ENCODE results near the gene AGBL2. TPM values are rescaled to one million over a fixed set of nuclear protein-coding genes. Genes with fewer than 3 reads are reported as not detected.
A peak's percentile ranks its signal among the peaks of the same experiment; 100 is the strongest.
"Not testable (repeated sequence)": the region's sequence is repeated elsewhere in the genome, so short reads cannot be mapped to it uniquely, and the experiment has no call there.

AGBL2 gene
- total RNA-seq, 5 donors from 2014 or later (not counting 1 experiment from before 2014, with no cell fraction given), result 6.0 to 10.4 (median 8.8) TPM

GRCh38 chr11:47711225-47711624 is 3.9 kb downstream of the AGBL2 start:
- Histone ChIP-seq H3K27me3 (replicated peaks in 1 of 2; ENCODE audit: control insufficient read depth in 2 of 2, extremely low read depth in 1 of 2, insufficient read depth in 2 of 2, low read length in 1 of 2) (no peaks in the 10 kb centered on the region), H3K9me3 (no peaks in the 10 kb centered on the region), H3K27ac (ENCODE audit: low read length) (no peak overlapping the region), H3K4me1 (ENCODE audit: control insufficient read depth in 1 of 2, extremely low read depth in 1 of 2, insufficient read depth in 2 of 2, low read length in 2 of 2) (peaks cover 7 to 10% of the 10 kb centered on the region in 2 experiments), H3K4me3 (ENCODE audit: control insufficient read depth in 1 of 2, extremely low read depth in 1 of 2, low read length in 1 of 2) (no peak overlapping the region), H3K36me3 (ENCODE audit: control insufficient read depth in 2 of 2, extremely low read depth in 1 of 2, insufficient read depth in 1 of 2, low read length in 1 of 2) (peaks cover 0 to 1% of the 10 kb centered on the region in 2 donors)
- ChIA-PET CTCF (interaction anchor here in 1 of 2 donors (0.6 kb wide), 1 partner anchor 10 kb away, joined by 4 read pairs; no protein-coding TSS in a partner anchor), POLR2A (interaction anchor here (0.6 to 0.9 kb wide), 3 partner anchors 11 to 42 kb away, joined by 3 to 10 read pairs (median 4); no protein-coding TSS in a partner anchor)
- no peaks in the 10 kb centered on the region for H3K27me3 Mint-ChIP-seq
- DNase-seq (no peak), ATAC-seq (replicated peaks in 1 of 4) (no peak)
- H3K4me1 Mint-ChIP-seq, result peaks cover 19 to 21% (median 21%) of the 10 kb centered on the region in 3 donors
- 96% methylated on average over 3 of the region's 5 CpGs for WGBS (ENCODE audit: insufficient coverage)
- H3K27ac Mint-ChIP-seq, result no peak overlapping the region
- peaks cover 15% of the 10 kb centered on the region for H3K36me3 Mint-ChIP-seq
- H3K9me3 Mint-ChIP-seq, result peaks cover 0 to 7% (median 0%) of the 10 kb centered on the region in 3 donors
- no peak overlapping the region for H3K4me3 Mint-ChIP-seq

GRCh38 chr11:47707275-47707786 is 7.8 kb downstream of the AGBL2 start:
- 100% methylated on average over 1 of the region's 5 CpGs for WGBS (ENCODE audit: insufficient coverage)
- H3K36me3 ChIP-seq (ENCODE audit: control insufficient read depth in 2 of 2, extremely low read depth in 1 of 2, insufficient read depth in 1 of 2, low read length in 1 of 2); ATAC-seq (replicated peaks in 1 of 4); H3K9me3 Mint-ChIP-seq; H3K27me3 Mint-ChIP-seq; H3K4me1 Mint-ChIP-seq; H3K27ac ChIP-seq (ENCODE audit: low read length); H3K27me3 ChIP-seq (replicated peaks in 1 of 2; ENCODE audit: control insufficient read depth in 2 of 2, extremely low read depth in 1 of 2, insufficient read depth in 2 of 2, low read length in 1 of 2); H3K9me3 ChIP-seq; H3K27ac Mint-ChIP-seq; H3K4me1 ChIP-seq (ENCODE audit: control insufficient read depth in 1 of 2, extremely low read depth in 1 of 2, insufficient read depth in 2 of 2, low read length in 2 of 2); H3K4me3 ChIP-seq (ENCODE audit: control insufficient read depth in 1 of 2, extremely low read depth in 1 of 2, low read length in 1 of 2); CTCF ChIA-PET; H3K4me3 Mint-ChIP-seq; DNase-seq: not testable (repeated sequence)
- H3K36me3 Mint-ChIP-seq, result peaks cover 17% of the 10 kb centered on the region
- POLR2A ChIA-PET, result interaction anchor here in 1 of 2 donors (0.7 kb wide), 1 partner anchor 19 kb away, joined by 6 read pairs; no protein-coding TSS in a partner anchor

DNA sequence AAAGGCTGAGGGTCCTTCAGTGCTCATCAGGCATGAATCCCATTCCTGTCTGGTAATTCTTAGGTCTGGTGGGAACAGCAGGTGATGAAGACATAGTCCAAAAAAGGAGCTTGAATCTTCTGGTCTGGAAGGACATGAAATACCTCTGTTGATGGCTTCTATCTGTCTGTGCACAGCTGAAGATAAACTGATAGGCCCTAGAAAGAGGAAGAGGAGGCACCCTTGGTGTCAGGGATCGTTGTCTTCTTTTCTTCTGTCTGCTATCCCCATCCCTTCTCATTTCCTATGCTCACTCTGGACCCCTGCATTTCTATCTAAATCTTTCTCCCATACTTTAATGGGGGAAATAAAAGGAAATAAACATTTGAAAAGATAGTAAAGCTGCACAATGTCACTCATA is 9.4 kb downstream of the AGBL2 start:
- no peak for DNase-seq
- ChIA-PET POLR2A (interaction anchor here in 1 of 2 donors (0.6 to 0.7 kb wide), 2 partner anchors 146 to 1796 kb away, joined by 4 to 10 read pairs; no protein-coding TSS in a partner anchor), CTCF (interaction anchor here in 1 of 2 donors (0.7 kb wide), 1 partner anchor 1582 kb away, joined by 5 read pairs; no protein-coding TSS in a partner anchor)

DNA sequence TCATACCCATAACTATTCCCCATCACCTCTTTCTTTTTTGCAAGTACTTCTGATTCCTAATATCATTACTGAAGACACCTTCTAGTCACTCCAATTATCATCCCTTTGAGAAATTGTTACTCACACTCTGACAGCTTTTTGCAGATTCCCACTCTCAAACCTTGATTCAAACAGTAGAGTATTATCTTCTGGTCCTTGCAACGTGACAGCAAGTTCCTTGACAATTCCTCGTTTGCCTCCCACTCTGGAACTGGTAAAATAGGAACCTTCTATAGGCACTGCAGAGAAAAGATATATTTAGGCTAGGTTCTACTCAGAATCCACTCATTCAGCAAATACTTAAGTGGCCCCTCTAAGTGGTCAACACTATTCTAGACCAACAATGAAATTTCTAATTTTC is 23.2 kb downstream of the AGBL2 start:
- H3K4me1 ChIP-seq (ENCODE audit: control insufficient read depth in 1 of 2, extremely low read depth in 1 of 2, insufficient read depth in 2 of 2, low read length in 2 of 2), result no peaks in the 10 kb centered on the region
- no peaks in the 10 kb centered on the region for H3K9me3 Mint-ChIP-seq
- no CpG with 5 or more reads among the region's 2 CpGs for WGBS (ENCODE audit: insufficient coverage)
- POLR2A ChIA-PET, result interaction anchor here in 1 of 2 donors (0.6 kb wide), 1 partner anchor 36 kb away, joined by 15 read pairs; no protein-coding TSS in a partner anchor
- no peaks in the 10 kb centered on the region for H3K9me3 ChIP-seq
- DNase-seq (no peak), ATAC-seq (replicated peaks in 1 of 4) (no peak)
- H3K36me3 Mint-ChIP-seq, result no peaks in the 10 kb centered on the region
- H3K36me3 ChIP-seq (ENCODE audit: control insufficient read depth in 2 of 2, extremely low read depth in 1 of 2, insufficient read depth in 1 of 2, low read length in 1 of 2), result no peaks in the 10 kb centered on the region
- peak overlapping the region in 1 of 2 donors; percentile 33 for H3K27ac Mint-ChIP-seq
- no peaks in the 10 kb centered on the region for H3K27me3 Mint-ChIP-seq
- H3K4me1 Mint-ChIP-seq, result peaks cover 6 to 8% (median 7%) of the 10 kb centered on the region in 3 donors
- CTCF ChIA-PET, result no interaction called here
- no peaks in the 10 kb centered on the region for H3K27me3 ChIP-seq (replicated peaks in 1 of 2; ENCODE audit: control insufficient read depth in 2 of 2, extremely low read depth in 1 of 2, insufficient read depth in 2 of 2, low read length in 1 of 2)
- no peak overlapping the region for H3K4me3 ChIP-seq (ENCODE audit: control insufficient read depth in 1 of 2, extremely low read depth in 1 of 2, low read length in 1 of 2)
- no peak overlapping the region for H3K27ac ChIP-seq (ENCODE audit: low read length)
- no peak overlapping the region for H3K4me3 Mint-ChIP-seq

More for the DNA sequence above, 9.4 kb downstream of the AGBL2 start:
- H3K27ac ChIP-seq (ENCODE audit: low read length), result no peak overlapping the region
- ATAC-seq (replicated peaks in 1 of 4), result no peak
- no peak overlapping the region for H3K27ac Mint-ChIP-seq
- no CpG with 5 or more reads among the region's 1 CpG for WGBS (ENCODE audit: insufficient coverage)
- no peaks in the 10 kb centered on the region for H3K36me3 ChIP-seq (ENCODE audit: control insufficient read depth in 2 of 2, extremely low read depth in 1 of 2, insufficient read depth in 1 of 2, low read length in 1 of 2)
- no peaks in the 10 kb centered on the region for H3K4me1 ChIP-seq (ENCODE audit: control insufficient read depth in 1 of 2, extremely low read depth in 1 of 2, insufficient read depth in 2 of 2, low read length in 2 of 2)
- H3K9me3 Mint-ChIP-seq, result peaks cover 0 to 7% (median 0%) of the 10 kb centered on the region in 3 donors
- no peaks in the 10 kb centered on the region for H3K9me3 ChIP-seq
- H3K4me3 ChIP-seq (ENCODE audit: control insufficient read depth in 1 of 2, extremely low read depth in 1 of 2, low read length in 1 of 2), result no peak overlapping the region
- H3K36me3 Mint-ChIP-seq, result peaks cover 19% of the 10 kb centered on the region
- no peaks in the 10 kb centered on the region for H3K27me3 ChIP-seq (replicated peaks in 1 of 2; ENCODE audit: control insufficient read depth in 2 of 2, extremely low read depth in 1 of 2, insufficient read depth in 2 of 2, low read length in 1 of 2)
- H3K4me3 Mint-ChIP-seq, result no peak overlapping the region
- H3K4me1 Mint-ChIP-seq, result peaks cover 0 to 3% (median 0%) of the 10 kb centered on the region in 3 donors
- H3K27me3 Mint-ChIP-seq, result no peaks in the 10 kb centered on the region

GRCh38 chr11:47689480-47689879 is 25.7 kb downstream of the AGBL2 start:
- Histone ChIP-seq H3K36me3 (ENCODE audit: control insufficient read depth in 2 of 2, extremely low read depth in 1 of 2, insufficient read depth in 1 of 2, low read length in 1 of 2) (no peaks in the 10 kb centered on the region), H3K27ac (ENCODE audit: low read length) (no peak overlapping the region), H3K27me3 (replicated peaks in 1 of 2; ENCODE audit: control insufficient read depth in 2 of 2, extremely low read depth in 1 of 2, insufficient read depth in 2 of 2, low read length in 1 of 2) (no peaks in the 10 kb centered on the region), H3K4me3 (ENCODE audit: control insufficient read depth in 1 of 2, extremely low read depth in 1 of 2, low read length in 1 of 2) (no peak overlapping the region), H3K4me1 (ENCODE audit: control insufficient read depth in 1 of 2, extremely low read depth in 1 of 2, insufficient read depth in 2 of 2, low read length in 2 of 2) (no peaks in the 10 kb centered on the region), H3K9me3 (no peaks in the 10 kb centered on the region)
- Mint-ChIP-seq H3K27ac (no peak overlapping the region), H3K27me3 (no peaks in the 10 kb centered on the region), H3K36me3 (no peaks in the 10 kb centered on the region), H3K4me1 (peaks cover 6 to 8% (median 7%) of the 10 kb centered on the region in 3 donors), H3K4me3 (no peak overlapping the region), H3K9me3 (no peaks in the 10 kb centered on the region)
- ATAC-seq (replicated peaks in 1 of 4) (no peak), DNase-seq (no peak)
- CTCF ChIA-PET, result no interaction called here
- POLR2A ChIA-PET, result no interaction called here
- WGBS (ENCODE audit: insufficient coverage), result 100% methylated on average over 1 of the region's 5 CpGs

- CTCF ChIA-PET, result no interaction called here
- no peaks in the 10 kb centered on the region for H3K36me3 Mint-ChIP-seq
- no peak overlapping the region for H3K4me3 Mint-ChIP-seq
- no peaks in the 10 kb centered on the region for H3K4me1 ChIP-seq (ENCODE audit: control insufficient read depth in 1 of 2, extremely low read depth in 1 of 2, insufficient read depth in 2 of 2, low read length in 2 of 2)
- no peaks in the 10 kb centered on the region for H3K27me3 Mint-ChIP-seq
- WGBS (ENCODE audit: insufficient coverage), result 29% methylated on average over 1 of the region's 2 CpGs
- no peaks in the 10 kb centered on the region for H3K27me3 ChIP-seq (replicated peaks in 1 of 2; ENCODE audit: control insufficient read depth in 2 of 2, extremely low read depth in 1 of 2, insufficient read depth in 2 of 2, low read length in 1 of 2)
- H3K27ac ChIP-seq (ENCODE audit: low read length), result no peak overlapping the region
- H3K9me3 ChIP-seq, result no peaks in the 10 kb centered on the region
- POLR2A ChIA-PET, result no interaction called here
- H3K36me3 ChIP-seq (ENCODE audit: control insufficient read depth in 2 of 2, extremely low read depth in 1 of 2, insufficient read depth in 1 of 2, low read length in 1 of 2), result no peaks in the 10 kb centered on the region
- no peak for DNase-seq
- H3K27ac Mint-ChIP-seq, result no peak overlapping the region
- H3K9me3 Mint-ChIP-seq, result no peaks in the 10 kb centered on the region
- H3K4me3 ChIP-seq (ENCODE audit: control insufficient read depth in 1 of 2, extremely low read depth in 1 of 2, low read length in 1 of 2), result no peak overlapping the region
- H3K4me1 Mint-ChIP-seq, result peaks cover 6 to 8% (median 7%) of the 10 kb centered on the region in 3 donors
- ATAC-seq (replicated peaks in 1 of 4), result no peak
These were observed 26.2 kb downstream of the AGBL2 start for GRCh38 chr11:47688991-47689390.

Measured in T-cell (primary cell).